Neutrophil (primary cell): ENCODE measurements around the gene C11orf54.

Source experiments
- H3K27ac ChIP-seq: fragments of 200-600 bp; sonication (generic); 2 replicates; pipeline ENCODE4 v1.5.1; 2016; ENCODE audit warnings: mild to moderate bottlenecking, moderate library complexity
- H3K27me3 ChIP-seq: fragments of 200-600 bp; sonication (generic); 2 replicates; pipeline ENCODE4 v1.6.0; 2016; ENCODE audit warnings: mild to moderate bottlenecking
- H3K36me3 ChIP-seq: fragments of 200-600 bp; sonication (generic); 2 replicates; pipeline ENCODE4 v1.5.1; 2017
- H3K4me1 ChIP-seq, 2 experiments: fragments of 200-600 bp in 1 of 2; sonication (generic) in 1 of 2; 1 replicate in 1 of 2; 2 replicates in 1 of 2; pipeline versions ENCODE4 v1.5.1 to v1.6.1; 2013 to 2016; ENCODE audit warnings: low read depth in 1 of 2, low read length in 1 of 2, mild to moderate bottlenecking in 1 of 2, moderate library complexity in 1 of 2; ENCODE audit not compliant: control insufficient read depth in 1 of 2, insufficient read depth in 1 of 2
- H3K4me3 ChIP-seq, 2 experiments: fragments of 200-600 bp in 1 of 2; sonication (generic) in 1 of 2; 1 replicate in 1 of 2; 2 replicates in 1 of 2; pipeline ENCODE4 v1.5.1; 2013 to 2016; ENCODE audit warnings: low read depth in 1 of 2, low read length in 1 of 2, mild to moderate bottlenecking in 1 of 2, moderate library complexity in 1 of 2
- H3K9me3 ChIP-seq: fragments of 200-600 bp; sonication (generic); 2 replicates; pipeline ENCODE4 v1.5.1; 2016
- TF ChIP-seq, protein P1 (sequence below): fragments of 200-600 bp; sonication (generic); IDR thresholded peaks from 2 replicates; pipeline ENCODE4 v1.5.1; 2016; ENCODE audit warnings: antibody characterized with exemption

Gene C11orf54

DNA sequence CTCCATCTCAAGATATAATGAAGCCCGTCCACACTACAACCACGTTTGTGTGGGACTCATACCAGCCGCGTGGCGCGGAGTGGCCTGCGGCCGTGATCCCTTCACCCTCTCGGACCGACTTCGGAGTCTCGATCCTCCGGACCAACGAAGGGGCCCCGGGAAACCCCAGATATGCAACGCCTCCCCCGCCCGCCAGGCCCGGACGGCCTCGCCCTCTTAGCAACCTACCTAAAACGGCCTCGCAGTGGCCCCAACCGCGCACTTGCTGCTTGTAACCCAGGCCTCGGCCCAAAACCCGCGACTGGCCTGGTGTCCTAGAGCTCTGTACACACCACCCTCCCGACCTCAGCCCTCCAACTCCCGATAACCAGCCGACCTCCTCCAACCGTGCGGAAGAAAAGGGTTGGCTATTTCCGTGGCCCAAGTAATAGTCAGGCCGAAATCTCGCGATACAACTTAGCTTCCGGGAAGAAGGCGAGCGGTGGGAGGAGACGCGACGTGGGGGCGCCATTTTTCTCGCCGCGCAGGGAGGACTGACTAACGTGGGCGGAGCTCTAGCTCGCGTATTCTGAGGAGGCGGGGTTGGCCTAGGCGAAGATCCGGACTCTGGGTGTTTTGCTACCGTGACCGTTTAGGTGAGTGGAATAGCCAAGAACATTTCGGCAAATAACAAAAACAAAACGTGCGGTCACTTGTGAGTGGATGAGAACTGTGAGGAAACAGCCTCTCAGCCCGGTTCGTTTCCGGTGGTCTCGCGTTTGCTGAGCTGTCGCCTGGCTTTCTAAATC is at the start of gene C11orf54, which contains the start of gene TAF1D:
Gene C11orf54, plus strand, starts transcription at position 579 of the 788 bp plus-strand sequence. CDS start 5,722 bp downstream, outside the sequence.
Gene TAF1D, minus strand, starts transcription at position 402 of the 788 bp plus-strand sequence. CDS start 2,191 bp downstream, outside the sequence.
- Histone ChIP-seq H3K36me3 (peaks cover 41% of the 10 kb centered on the region), H3K27ac (peak within 1 kb of the TSS; percentile 93), H3K27me3 (no peaks in the 10 kb centered on the region), H3K4me3 (peak within 1 kb of the TSS; percentile 95 to 97), H3K9me3 (no peaks in the 10 kb centered on the region), H3K4me1 (peaks cover 31 to 38% of the 10 kb centered on the region in 2 experiments)
- TF ChIP-seq, protein P1, sequence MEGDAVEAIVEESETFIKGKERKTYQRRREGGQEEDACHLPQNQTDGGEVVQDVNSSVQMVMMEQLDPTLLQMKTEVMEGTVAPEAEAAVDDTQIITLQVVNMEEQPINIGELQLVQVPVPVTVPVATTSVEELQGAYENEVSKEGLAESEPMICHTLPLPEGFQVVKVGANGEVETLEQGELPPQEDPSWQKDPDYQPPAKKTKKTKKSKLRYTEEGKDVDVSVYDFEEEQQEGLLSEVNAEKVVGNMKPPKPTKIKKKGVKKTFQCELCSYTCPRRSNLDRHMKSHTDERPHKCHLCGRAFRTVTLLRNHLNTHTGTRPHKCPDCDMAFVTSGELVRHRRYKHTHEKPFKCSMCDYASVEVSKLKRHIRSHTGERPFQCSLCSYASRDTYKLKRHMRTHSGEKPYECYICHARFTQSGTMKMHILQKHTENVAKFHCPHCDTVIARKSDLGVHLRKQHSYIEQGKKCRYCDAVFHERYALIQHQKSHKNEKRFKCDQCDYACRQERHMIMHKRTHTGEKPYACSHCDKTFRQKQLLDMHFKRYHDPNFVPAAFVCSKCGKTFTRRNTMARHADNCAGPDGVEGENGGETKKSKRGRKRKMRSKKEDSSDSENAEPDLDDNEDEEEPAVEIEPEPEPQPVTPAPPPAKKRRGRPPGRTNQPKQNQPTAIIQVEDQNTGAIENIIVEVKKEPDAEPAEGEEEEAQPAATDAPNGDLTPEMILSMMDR, result no peak

DNA sequence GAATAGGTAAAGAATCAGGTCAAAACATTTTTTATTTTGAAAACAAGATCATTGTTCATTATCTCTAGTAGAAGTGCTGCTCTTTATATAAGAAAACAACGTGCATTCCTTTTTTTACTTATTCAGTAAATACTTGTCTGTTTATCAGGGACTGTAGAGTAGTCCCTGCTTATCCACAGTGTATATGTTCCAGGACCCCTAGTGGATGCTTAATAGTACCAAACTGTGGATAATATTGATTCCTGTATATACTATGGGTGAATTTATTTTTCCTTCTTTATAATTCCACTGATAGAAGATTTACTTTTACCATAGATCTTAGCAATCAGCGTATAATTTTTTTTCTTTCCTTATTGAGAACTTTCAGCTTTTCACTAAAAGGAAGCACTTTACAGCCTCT is 47.4 kb upstream of the C11orf54 start:
- TF ChIP-seq, protein P1, result no peak
- Histone ChIP-seq H3K4me3 (no peak overlapping the region), H3K4me1 (peaks cover 12 to 16% of the 10 kb centered on the region in 2 experiments), H3K27ac (peak overlapping the region; percentile 49), H3K36me3 (peaks cover 60% of the 10 kb centered on the region), H3K27me3 (no peaks in the 10 kb centered on the region), H3K9me3 (no peaks in the 10 kb centered on the region)

DNA sequence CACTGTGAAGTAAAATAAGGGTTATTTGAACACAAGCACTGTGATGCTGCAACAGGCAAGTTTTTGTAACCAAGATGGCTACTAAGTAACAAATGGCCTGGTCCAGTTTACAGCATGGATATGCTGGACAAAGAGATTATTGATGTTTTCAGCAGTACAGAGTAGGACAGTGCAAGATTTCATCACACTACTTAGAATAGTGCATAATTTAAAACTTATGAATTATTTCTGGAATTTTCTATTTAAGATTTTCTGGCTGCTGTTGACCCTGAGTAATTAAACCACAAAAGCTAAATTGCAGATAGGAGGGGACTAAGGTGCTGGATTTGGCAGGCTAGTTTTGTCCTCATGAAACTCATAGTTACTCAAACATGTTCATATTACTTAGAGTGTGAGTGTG is 46.9 kb upstream of the C11orf54 start:
- no peak overlapping the region for H3K27ac ChIP-seq
- H3K36me3 ChIP-seq, result peaks cover 64% of the 10 kb centered on the region
- no peak overlapping the region for H3K4me3 ChIP-seq
- H3K4me1 ChIP-seq, result peaks cover 7 to 12% of the 10 kb centered on the region in 2 experiments
- H3K27me3 ChIP-seq, result no peaks in the 10 kb centered on the region
- H3K9me3 ChIP-seq, result no peaks in the 10 kb centered on the region
- TF ChIP-seq, protein P1, result no peak

DNA sequence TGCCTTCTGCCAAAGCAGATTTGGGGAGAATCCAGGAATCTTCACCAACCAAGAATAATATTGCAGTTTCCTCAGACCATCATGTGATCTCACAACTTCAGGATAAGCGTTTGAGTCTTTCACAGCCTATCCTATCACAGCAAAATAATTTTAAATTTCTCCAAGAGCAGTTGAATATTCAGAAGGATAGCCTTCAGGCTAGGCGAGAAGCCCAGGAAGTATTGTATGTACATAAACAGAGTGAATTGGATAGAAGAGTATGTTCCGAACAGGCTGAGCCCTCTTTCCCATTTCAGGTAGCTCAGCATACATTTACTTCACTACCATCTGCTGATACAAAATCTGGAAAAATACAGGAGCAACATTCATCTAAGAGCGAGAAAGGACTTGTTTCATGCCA is 43.9 kb upstream of the C11orf54 start:
- Histone ChIP-seq H3K36me3 (peaks cover 75% of the 10 kb centered on the region), H3K27me3 (no peaks in the 10 kb centered on the region), H3K27ac (no peak overlapping the region), H3K4me1 (peaks cover 0 to 5% of the 10 kb centered on the region in 2 experiments), H3K4me3 (no peak overlapping the region), H3K9me3 (no peaks in the 10 kb centered on the region)
- TF ChIP-seq, protein P1, result no peak

DNA sequence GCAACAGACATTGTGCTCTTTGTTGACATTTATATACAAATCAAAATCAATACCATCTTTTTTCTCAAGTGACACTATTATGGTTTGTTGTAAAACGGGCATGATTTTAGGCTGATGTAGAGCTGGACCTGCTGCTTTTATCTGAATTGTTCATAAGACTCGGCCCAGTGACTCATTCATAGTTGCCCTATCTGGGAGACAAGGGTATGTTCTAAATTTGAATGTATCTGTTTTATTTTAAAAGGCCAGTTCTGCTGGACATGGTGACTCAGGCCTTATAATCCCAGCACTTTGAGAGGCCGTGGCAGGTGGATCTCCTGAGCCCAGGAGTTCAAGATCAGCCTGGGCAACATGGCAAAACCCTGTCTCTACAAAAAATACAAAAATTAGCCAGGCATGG is 40.6 kb upstream of the C11orf54 start:
- Histone ChIP-seq H3K27ac (no peak overlapping the region), H3K36me3 (peaks cover 65% of the 10 kb centered on the region)
- TF ChIP-seq, protein P1, result no peak

More for the DNA sequence above, 40.6 kb upstream of the C11orf54 start:
- H3K27me3 ChIP-seq, result no peaks in the 10 kb centered on the region
- no peaks in the 10 kb centered on the region for H3K4me1 ChIP-seq
- no peaks in the 10 kb centered on the region for H3K9me3 ChIP-seq
- no peak overlapping the region for H3K4me3 ChIP-seq
